Mucosa of stomach (tissue), 1 donor: Measurements from ENCODE around the gene WDR59.
"Not testable (repeated sequence)": the region's sequence is repeated elsewhere in the genome, so short reads cannot be mapped to it uniquely, and the experiment has no call there.

Source experiments
- H3K27me3 ChIP-seq: one replicate; pipeline ENCODE4 v1.7.0; 2013; ENCODE audit warnings: mild to moderate bottlenecking, low read length; ENCODE audit not compliant: control insufficient read depth, insufficient read depth
- H3K36me3 ChIP-seq: one replicate; pipeline ENCODE4 v1.7.0; 2013; ENCODE audit warnings: low read length; ENCODE audit not compliant: control insufficient read depth, insufficient read depth
- H3K4me1 ChIP-seq: one replicate; pipeline ENCODE4 v1.7.0; 2013; ENCODE audit warnings: mild to moderate bottlenecking, low read length; ENCODE audit not compliant: control insufficient read depth, insufficient read depth
- H3K4me3 ChIP-seq: one replicate; pipeline ENCODE4 v1.7.0; 2013; ENCODE audit warnings: low read length
- H3K9ac ChIP-seq: one replicate; pipeline ENCODE4 v1.7.0; 2013; ENCODE audit warnings: mild to moderate bottlenecking, low read length, moderate library complexity
- H3K9me3 ChIP-seq: one replicate; pipeline ENCODE4 v1.7.0; 2013; ENCODE audit warnings: mild to moderate bottlenecking, low read length, moderate library complexity; ENCODE audit not compliant: control insufficient read depth
- donor health status: Pancreatic carcinoma.

WDR59 gene

DNA sequence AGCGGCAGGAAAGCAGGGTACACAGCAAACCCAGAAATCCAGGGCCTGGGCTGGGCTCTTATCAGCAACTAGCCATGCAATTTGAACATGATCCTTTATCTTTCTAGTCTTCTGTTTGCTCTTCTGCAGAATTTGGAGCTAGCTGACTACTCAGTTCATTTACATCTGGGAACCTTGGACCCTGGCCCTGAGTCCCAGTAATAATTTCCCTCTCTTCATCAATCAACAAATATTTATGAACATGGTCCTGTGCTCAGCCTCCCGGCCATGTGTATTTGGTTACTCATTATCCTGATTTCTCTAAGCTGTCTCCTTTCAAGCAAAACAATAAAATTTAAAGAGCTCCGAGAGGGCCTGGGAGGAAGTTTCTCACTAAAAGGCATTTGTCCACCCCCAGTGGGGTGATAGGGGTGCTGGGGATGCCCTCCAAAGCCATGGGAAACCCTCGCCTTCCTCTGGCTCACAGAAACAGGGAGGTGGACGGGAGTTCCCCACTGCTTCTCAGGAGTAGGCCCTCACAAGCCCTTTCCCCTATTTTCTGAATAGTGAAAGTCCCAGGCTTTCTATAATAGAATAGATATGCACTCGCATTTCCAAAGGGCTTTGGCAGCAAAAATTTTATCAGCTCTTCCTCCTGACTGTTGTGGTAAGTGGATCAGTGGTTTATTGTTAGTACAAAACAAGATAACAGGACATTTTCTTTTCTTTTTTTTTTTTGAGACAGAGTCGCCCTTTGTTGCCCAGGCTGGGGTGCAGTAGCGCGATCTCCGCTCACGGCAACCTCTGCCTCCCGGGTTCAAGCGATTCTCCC is 6.9 kb upstream of the WDR59 start:
- H3K4me1 ChIP-seq = peaks cover 24% of the 10 kb centered on the region
- no peaks in the 10 kb centered on the region for H3K9me3 ChIP-seq
- H3K27me3 ChIP-seq = no peaks in the 10 kb centered on the region
- peak overlapping the region; percentile 22 for H3K9ac ChIP-seq
- H3K4me3 ChIP-seq = peak overlapping the region; percentile 9
- no peaks in the 10 kb centered on the region for H3K36me3 ChIP-seq

DNA sequence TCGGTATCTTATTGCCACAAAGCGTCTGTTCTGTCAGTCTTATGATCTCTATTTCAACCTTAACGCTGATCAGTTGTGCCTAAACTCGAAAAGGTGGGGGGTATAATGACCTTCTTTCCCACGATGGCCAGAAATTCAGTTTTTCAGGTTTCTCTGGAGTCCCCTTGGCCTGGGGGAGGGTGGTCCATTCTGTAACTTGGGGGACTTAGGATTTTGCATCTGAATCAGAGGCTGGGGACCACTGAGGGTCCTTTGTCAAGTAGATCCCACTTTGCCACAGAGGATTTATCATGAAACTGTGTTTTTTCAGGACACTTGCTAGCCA is 6.3 kb upstream of the WDR59 start:
- Histone ChIP-seq H3K4me3 (no peak overlapping the region), H3K9me3 (no peaks in the 10 kb centered on the region), H3K9ac (peak overlapping the region; percentile 22), H3K27me3 (no peaks in the 10 kb centered on the region), H3K4me1 (peaks cover 24% of the 10 kb centered on the region), H3K36me3 (no peaks in the 10 kb centered on the region)

DNA sequence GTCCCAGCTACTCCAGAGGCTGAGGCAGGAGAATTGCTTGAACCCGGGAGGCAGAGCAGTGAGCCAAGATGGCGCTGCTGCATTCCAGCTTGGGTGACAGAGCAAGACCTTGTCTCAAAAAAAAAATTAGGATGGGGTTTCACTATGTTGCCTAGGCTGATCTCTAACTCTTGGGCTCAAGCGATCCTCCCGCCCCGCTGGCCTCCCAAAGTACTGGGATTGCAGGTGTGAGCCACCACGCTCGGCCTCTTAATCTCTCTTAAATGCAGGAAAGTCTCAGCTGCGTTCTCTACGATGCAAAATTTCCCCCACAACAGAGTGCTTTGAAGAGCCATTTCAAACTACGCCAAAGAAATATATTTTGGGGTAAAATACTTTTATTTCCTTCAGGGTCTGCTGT is 5.9 kb upstream of the WDR59 start:
- Histone ChIP-seq H3K36me3 (no peaks in the 10 kb centered on the region), H3K27me3 (no peaks in the 10 kb centered on the region), H3K9ac (no peak overlapping the region), H3K4me1 (peaks cover 24% of the 10 kb centered on the region), H3K4me3 (no peak overlapping the region), H3K9me3 (no peaks in the 10 kb centered on the region)

DNA sequence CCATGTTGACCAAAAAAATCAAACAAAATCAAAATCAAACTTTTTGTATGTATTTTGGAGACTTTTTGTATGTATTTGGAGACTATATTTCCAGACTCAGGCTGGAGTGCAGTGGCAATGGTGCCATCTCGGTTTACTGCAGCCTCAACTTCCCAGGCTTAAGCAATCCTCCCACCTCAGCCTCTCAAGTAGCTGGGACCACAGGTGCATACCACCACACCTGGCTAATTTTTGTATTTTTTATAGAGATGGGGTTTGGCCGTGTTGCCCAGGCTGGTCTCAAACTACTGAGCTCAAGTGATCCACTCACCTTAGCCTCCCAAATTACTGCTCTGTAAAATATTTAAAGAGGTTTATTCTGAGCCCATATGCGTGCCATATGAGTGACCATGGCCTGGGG is 4.9 kb upstream of the WDR59 start:
- H3K4me3 ChIP-seq, H3K27me3 ChIP-seq, H3K9ac ChIP-seq, H3K36me3 ChIP-seq, H3K9me3 ChIP-seq: not testable (repeated sequence)
- H3K4me1 ChIP-seq = peaks cover 24% of the 10 kb centered on the region

DNA sequence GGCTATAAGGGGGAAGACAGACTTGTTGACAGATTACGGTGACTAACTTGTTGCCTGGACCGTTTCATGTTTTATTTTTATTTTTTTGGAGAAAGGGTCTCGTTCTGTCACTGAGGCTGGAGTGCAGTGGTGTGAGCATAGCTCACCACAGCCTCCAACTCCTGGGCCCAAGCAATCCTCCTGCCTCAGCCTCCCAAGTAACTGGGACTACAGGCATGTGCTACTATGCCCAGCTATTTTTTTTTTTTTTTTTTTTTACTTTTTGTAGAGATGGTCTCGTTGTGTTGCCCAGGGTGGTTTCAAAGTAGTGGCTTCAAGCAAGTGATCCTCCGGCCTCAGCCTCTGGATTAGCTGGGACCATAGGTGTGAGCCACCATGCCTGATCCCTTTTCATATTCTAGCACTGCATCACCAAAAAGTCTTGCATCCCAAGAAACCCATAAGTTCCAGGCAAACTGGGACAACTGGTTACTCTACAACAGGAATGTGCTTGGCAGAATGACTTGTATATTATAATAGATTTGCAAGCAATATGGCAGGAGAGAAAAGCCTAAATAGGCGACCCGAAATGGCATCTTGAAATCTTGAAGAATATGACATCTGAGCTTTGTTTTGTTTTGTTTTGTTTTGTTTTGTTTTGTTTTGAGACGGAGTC is 2.2 kb upstream of the WDR59 start:
- Histone ChIP-seq H3K4me1 (peaks cover 16% of the 10 kb centered on the region), H3K9ac (no peak overlapping the region), H3K4me3 (no peak overlapping the region), H3K27me3 (no peaks in the 10 kb centered on the region), H3K9me3 (no peaks in the 10 kb centered on the region), H3K36me3 (no peaks in the 10 kb centered on the region)

DNA sequence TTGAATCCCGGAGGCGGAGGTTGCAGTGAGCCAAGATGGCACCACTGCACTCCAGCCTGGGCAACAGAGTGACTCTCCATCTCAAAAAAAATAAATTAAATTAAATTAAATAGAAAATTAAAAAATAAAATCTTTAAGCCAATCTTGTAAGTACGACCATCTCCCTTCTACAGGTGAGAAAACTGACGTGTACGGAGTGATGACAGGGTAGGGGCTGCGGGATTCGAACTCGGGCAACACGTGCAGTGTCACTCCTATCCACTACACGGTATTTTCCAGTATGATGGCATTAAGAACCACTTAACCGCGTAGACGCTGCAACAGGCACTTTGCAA is 762 bp downstream of the WDR59 start:
- Histone ChIP-seq H3K36me3 (no peaks in the 10 kb centered on the region), H3K9me3 (no peaks in the 10 kb centered on the region), H3K4me1 (peaks cover 5% of the 10 kb centered on the region), H3K27me3 (no peaks in the 10 kb centered on the region), H3K9ac (peak overlapping the region; percentile 97), H3K4me3 (peak overlapping the region; percentile 97)

DNA sequence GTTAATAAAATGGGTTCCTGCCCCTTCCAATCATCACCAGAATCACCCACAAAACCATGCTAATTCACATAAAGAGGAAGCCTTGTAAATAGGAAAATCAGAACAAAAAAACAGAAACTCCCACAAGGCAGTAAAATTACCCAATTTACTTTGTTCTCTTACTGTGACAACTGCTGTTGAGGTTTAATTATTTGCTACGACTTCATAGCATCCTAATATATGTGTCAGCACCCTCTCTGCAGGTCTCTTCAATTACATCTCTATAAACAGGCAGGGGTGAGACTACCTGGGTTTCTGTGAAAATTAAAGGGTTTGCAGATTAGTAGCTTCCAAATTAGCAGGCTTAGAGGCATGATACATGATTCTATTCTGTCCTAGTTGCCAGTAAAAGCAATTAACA is 2.7 kb downstream of the WDR59 start:
- Histone ChIP-seq H3K27me3 (no peaks in the 10 kb centered on the region), H3K9me3 (no peaks in the 10 kb centered on the region), H3K9ac (no peak overlapping the region), H3K4me1 (peaks cover 5% of the 10 kb centered on the region), H3K4me3 (no peak overlapping the region), H3K36me3 (no peaks in the 10 kb centered on the region)

DNA sequence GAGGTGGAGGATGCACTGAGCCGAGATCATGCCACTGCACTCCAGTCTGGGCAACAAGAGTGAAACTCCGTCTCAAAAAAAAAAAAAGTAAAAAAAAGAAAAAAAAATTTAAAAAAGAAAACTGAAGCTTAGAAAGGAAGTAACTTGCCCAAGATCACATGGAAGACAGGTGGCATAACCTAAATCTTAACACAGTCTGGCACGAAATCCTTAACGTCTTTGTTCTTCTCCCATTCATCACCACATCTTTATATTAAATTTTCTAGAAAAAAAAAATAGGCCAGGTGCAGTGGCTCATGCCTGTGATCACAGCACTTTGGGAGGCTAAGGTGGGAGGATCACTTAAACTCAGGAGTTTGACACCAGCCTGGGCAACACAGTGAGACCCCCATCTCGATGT is 9.3 kb downstream of the WDR59 start:
- Histone ChIP-seq H3K4me1 (no peaks in the 10 kb centered on the region), H3K36me3 (no peaks in the 10 kb centered on the region), H3K9ac (no peak overlapping the region), H3K27me3 (no peaks in the 10 kb centered on the region), H3K9me3 (no peaks in the 10 kb centered on the region), H3K4me3 (no peak overlapping the region)

DNA sequence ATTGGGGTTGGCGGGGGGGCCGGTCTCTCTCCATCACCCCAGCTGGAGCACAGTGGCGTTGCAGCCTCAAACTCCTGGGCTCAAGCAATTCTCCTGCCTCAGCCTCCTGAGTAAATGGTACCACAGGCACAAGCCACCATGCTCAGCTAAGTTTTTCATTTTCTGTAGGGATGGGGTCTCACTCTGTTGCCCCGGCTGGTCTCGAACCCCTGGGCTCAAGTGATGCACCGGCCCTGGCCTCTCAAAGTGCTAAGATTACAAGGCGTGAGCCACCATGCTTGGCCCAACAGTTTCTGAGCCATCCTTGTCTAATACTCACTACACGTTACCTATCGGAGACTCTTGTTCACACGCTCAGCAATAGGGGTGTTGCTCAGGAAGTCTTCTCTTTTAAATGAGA is 11.6 kb downstream of the WDR59 start:
- H3K4me1 ChIP-seq = no peaks in the 10 kb centered on the region
- no peaks in the 10 kb centered on the region for H3K27me3 ChIP-seq
- H3K9ac ChIP-seq = no peak overlapping the region
- H3K9me3 ChIP-seq = no peaks in the 10 kb centered on the region
- H3K4me3 ChIP-seq = no peak overlapping the region
- no peaks in the 10 kb centered on the region for H3K36me3 ChIP-seq

DNA sequence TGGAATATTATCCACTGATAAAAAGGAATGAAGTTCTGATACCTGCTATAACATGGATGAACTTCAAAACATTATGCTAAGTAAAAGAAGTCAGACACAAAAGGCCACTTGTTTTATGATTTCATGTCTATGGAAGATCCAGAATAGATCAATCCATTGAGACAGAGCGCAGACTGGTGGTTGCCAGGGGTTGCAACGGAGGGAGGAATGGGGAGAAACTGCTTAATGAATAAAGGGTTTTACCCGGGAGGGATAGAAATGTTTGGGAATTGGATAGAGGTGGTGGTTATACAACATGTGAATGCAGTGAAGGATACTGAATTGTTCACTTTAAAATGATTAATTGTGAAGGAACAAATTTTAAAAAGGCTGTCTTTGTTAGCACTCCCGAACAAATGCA is 30.2 kb downstream of the WDR59 start:
- Histone ChIP-seq H3K27me3 (no peaks in the 10 kb centered on the region), H3K9ac (no peak overlapping the region), H3K36me3 (no peaks in the 10 kb centered on the region), H3K4me1 (no peaks in the 10 kb centered on the region), H3K4me3 (no peak overlapping the region), H3K9me3 (no peaks in the 10 kb centered on the region)

DNA sequence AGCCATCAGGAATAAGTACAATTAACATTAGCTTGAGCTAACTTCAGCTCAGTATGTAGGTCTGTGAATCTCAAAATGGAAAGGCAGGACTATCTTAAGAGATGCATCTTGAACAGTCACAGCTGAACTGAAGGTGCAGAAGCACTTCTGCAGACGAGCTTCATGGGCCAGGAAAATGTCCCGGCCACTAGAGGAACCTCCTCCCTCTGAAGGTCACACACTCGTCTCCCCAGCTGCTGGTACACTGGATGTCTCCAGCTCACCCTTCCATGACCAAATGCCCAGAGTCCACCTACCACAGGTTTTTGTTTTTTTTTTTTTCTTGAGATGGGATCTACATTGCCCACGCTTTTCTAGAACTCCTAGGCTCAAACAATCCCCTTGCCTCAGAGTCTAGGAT is 33.2 kb downstream of the WDR59 start:
- H3K27me3 ChIP-seq = no peaks in the 10 kb centered on the region
- H3K9me3 ChIP-seq = no peaks in the 10 kb centered on the region
- no peaks in the 10 kb centered on the region for H3K4me1 ChIP-seq
- no peak overlapping the region for H3K9ac ChIP-seq
- H3K4me3 ChIP-seq = no peak overlapping the region
- peaks cover 5% of the 10 kb centered on the region for H3K36me3 ChIP-seq

DNA sequence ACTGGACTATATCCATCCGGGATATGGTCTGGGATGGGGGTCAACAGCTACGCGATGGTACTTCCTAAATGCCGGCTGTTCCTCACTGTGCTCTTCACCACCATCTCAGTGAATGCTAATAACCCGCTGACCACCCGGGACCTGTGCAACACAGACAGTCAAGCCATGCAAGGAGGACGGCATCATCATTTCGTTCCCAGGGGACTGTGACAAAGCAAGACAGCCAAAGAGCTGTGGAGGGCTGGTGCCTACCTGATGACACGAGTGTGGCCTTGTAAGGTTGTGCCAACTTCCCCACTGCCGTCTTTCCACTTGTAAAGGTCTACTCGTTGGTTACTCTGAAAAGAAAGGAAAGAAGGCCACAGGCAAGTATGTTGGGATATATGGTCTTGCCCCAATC is 33.7 kb downstream of the WDR59 start:
- no peaks in the 10 kb centered on the region for H3K4me1 ChIP-seq
- no peak overlapping the region for H3K4me3 ChIP-seq
- H3K27me3 ChIP-seq = no peaks in the 10 kb centered on the region
- no peaks in the 10 kb centered on the region for H3K9me3 ChIP-seq
- H3K9ac ChIP-seq = no peak overlapping the region
- H3K36me3 ChIP-seq = peaks cover 5% of the 10 kb centered on the region

DNA sequence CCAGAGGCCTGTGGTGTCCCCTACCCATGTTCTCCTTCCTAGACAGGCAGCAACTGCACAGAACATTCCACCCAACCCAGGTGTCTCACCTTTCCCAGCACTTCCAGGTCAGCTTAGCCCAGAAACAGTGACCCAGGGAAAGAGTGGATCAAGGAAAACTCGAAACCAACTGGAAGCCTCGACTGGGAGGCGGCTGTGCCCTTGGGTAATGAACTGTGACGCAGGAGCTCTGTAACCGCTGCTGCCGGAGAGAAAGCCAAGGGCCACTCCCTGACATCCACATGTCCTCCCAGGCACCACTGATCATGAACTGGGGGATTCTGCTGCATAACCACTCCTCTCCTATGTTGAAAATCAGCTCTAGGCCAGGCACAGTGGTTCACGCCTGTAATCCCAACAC is 34.4 kb downstream of the WDR59 start:
- Histone ChIP-seq H3K36me3 (peaks cover 5% of the 10 kb centered on the region), H3K4me3 (no peak overlapping the region), H3K9ac (no peak overlapping the region), H3K27me3 (no peaks in the 10 kb centered on the region), H3K9me3 (no peaks in the 10 kb centered on the region), H3K4me1 (no peaks in the 10 kb centered on the region)
